Measurements from ENCODE around the gene ZBTB16. TPM values are rescaled to one million over a fixed set of nuclear protein-coding genes. Genes with fewer than 3 reads are reported as not detected.
A peak's percentile ranks its signal among the peaks of the same experiment; 100 is the strongest.

Gene ZBTB16
- total RNA-seq, 3 donors from 2014 or later, result 4.9 to 82.1 (median 48.8) TPM

DNA sequence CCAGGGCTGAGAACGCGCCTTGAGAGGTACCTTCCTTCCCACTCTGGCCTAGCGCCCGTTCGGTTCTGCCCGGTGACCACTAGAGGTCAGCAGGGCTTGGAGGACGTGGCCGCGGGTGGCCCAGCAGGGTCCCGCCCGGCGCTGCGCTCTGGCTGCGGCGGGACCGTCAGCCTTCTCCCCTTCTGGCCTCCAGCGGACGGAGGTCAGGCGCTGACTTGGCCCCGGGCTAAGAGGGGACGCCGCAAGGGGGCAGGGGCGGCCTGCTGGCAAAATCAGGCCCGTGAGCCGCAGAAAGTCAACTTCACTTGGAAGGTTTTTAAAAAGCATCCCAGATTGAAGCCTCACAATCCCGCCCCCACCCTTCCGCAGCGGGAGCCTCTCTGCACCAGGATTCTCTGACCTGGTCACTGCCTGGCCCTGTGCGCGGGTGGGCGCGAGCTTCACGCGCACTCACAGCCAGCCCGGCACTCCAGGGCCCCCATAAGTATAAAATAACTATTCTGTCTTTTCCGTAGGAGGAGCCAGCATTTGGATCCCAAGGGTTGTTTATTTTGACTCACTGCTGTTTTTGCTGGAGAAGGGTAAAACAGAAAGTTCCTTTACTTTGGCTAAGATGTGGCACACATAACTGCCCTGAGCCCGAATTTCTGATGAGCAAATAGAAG is 23.2 kb upstream of the ZBTB16 start:
- TF ChIP-seq, protein P1, sequence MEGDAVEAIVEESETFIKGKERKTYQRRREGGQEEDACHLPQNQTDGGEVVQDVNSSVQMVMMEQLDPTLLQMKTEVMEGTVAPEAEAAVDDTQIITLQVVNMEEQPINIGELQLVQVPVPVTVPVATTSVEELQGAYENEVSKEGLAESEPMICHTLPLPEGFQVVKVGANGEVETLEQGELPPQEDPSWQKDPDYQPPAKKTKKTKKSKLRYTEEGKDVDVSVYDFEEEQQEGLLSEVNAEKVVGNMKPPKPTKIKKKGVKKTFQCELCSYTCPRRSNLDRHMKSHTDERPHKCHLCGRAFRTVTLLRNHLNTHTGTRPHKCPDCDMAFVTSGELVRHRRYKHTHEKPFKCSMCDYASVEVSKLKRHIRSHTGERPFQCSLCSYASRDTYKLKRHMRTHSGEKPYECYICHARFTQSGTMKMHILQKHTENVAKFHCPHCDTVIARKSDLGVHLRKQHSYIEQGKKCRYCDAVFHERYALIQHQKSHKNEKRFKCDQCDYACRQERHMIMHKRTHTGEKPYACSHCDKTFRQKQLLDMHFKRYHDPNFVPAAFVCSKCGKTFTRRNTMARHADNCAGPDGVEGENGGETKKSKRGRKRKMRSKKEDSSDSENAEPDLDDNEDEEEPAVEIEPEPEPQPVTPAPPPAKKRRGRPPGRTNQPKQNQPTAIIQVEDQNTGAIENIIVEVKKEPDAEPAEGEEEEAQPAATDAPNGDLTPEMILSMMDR (IDR thresholded peaks at IDR 0.05), result peak; percentile 80
- ATAC-seq (peak; percentile 89), DNase-seq (peak; percentile 82 to 89 (median 86))
- Histone ChIP-seq H3K9me3 (no peaks in the 10 kb centered on the region), H3K4me1 (ENCODE audit: low read depth) (peaks cover 16% of the 10 kb centered on the region), H3K4me3 (no peak overlapping the region), H3K36me3 (ENCODE audit: low read depth) (no peaks in the 10 kb centered on the region)
- intact Hi-C loops (cut with DNase I, micrococcal nuclease), result loop anchor here (5.0 kb wide), 1 partner anchor 226 kb away; no protein-coding TSS in a partner anchor

GRCh38 chr11:114036958-114037357 is 22.6 kb upstream of the ZBTB16 start:
- intact Hi-C loops (cut with DNase I, micrococcal nuclease), result loop anchor here (5.0 kb wide), 1 partner anchor 225 kb away; no protein-coding TSS in a partner anchor
- Histone ChIP-seq H3K36me3 (ENCODE audit: low read depth) (no peaks in the 10 kb centered on the region), H3K4me1 (ENCODE audit: low read depth) (peaks cover 16% of the 10 kb centered on the region), H3K9me3 (no peaks in the 10 kb centered on the region), H3K4me3 (no peak overlapping the region)
- DNase-seq (no peak), ATAC-seq (no peak)
- TF ChIP-seq, protein P1 (IDR thresholded peaks at IDR 0.05), result no peak

- H3K9me3 ChIP-seq, result no peaks in the 10 kb centered on the region
- ATAC-seq, result no peak
- TF ChIP-seq, protein P1 (IDR thresholded peaks at IDR 0.05), result no peak
- intact Hi-C loops (cut with DNase I, micrococcal nuclease), result loop anchor here (5.0 kb wide), 1 partner anchor 223 kb away; no protein-coding TSS in a partner anchor
- DNase-seq, result no peak
- H3K4me1 ChIP-seq (ENCODE audit: low read depth), result peaks cover 32% of the 10 kb centered on the region
- H3K4me3 ChIP-seq, result no peak overlapping the region
- H3K36me3 ChIP-seq (ENCODE audit: low read depth), result no peaks in the 10 kb centered on the region
Measured at GRCh38 chr11:114039551-114039950, 20.0 kb upstream of the ZBTB16 start.

- intact Hi-C loops (cut with DNase I, micrococcal nuclease), result no loop called here
- DNase-seq, result peak; percentile 66 to 72 (median 69)
- Histone ChIP-seq H3K36me3 (ENCODE audit: low read depth) (no peaks in the 10 kb centered on the region), H3K9me3 (no peaks in the 10 kb centered on the region), H3K4me3 (no peak overlapping the region), H3K4me1 (ENCODE audit: low read depth) (peaks cover 32% of the 10 kb centered on the region)
- peak; percentile 84 for ATAC-seq
- TF ChIP-seq, protein P1 (IDR thresholded peaks at IDR 0.05), result no peak
Measured at GRCh38 chr11:114040706-114041211, 18.8 kb upstream of the ZBTB16 start.

DNA sequence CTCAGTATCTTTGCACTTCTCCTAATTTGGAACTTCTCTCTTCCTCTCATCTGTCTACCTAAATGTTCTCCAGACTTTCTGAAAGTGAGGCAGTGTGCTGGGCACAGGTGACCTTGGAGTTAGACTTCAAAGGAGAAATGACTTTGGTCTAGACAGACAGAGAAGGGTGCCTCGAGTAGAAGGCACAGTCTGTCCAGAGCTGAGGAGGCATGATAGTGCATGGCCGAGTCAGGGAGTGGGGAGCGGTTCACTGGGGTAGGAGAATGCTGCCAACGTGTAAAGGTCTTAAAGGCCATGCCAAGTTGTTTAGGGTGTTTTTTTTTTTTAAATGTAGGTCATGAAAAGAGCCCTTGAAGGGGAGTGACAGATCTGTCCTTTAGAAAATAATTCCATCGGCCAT is 17.3 kb upstream of the ZBTB16 start:
- TF ChIP-seq, protein P1 (IDR thresholded peaks at IDR 0.05), result no peak
- intact Hi-C loops (cut with DNase I, micrococcal nuclease), result no loop called here

More for the DNA sequence above, 17.3 kb upstream of the ZBTB16 start:
- Histone ChIP-seq H3K4me1 (ENCODE audit: low read depth) (peaks cover 24% of the 10 kb centered on the region), H3K36me3 (ENCODE audit: low read depth) (no peaks in the 10 kb centered on the region), H3K4me3 (no peak overlapping the region), H3K9me3 (no peaks in the 10 kb centered on the region)
- DNase-seq (no peak), ATAC-seq (no peak)

All from mucosa of descending colon (tissue), 3 donors.